ENCODE data around the gene PIP4K2B.

Gene PIP4K2B

GRCh38 chr17:38749223-38750043 lies 49.9 kb downstream of the PIP4K2B start:
- Histone ChIP-seq H3K4me3 (replicated peaks; ENCODE audit: low read depth, low read length) (peak overlapping the region; percentile 75), H3K36me3 (ENCODE audit: control insufficient read depth, insufficient read depth, low read length) (peaks cover under 1% of the 10 kb centered on the region), H3K27me3 (replicated peaks; ENCODE audit: control insufficient read depth, insufficient read depth, low read length) (no peaks in the 10 kb centered on the region; the same call in 1 of the 2 replicates)
- TF ChIP-seq CTCF (IDR thresholded peaks at IDR 0.05; ENCODE audit: insufficient read depth, low read length, poor library complexity, severe bottlenecking), result no peak
- no peak for DNase-seq (ENCODE audit: extremely low read depth, insufficient read length)

GRCh38 chr17:38748892-38749222 lies 50.5 kb downstream of the PIP4K2B start:
- H3K4me3 ChIP-seq (replicated peaks; ENCODE audit: low read depth, low read length), result peak overlapping the region; percentile 75
- no peak for DNase-seq (ENCODE audit: extremely low read depth, insufficient read length)
- no peaks in the 10 kb centered on the region; the same call in 1 of the 2 replicates for H3K27me3 ChIP-seq (replicated peaks; ENCODE audit: control insufficient read depth, insufficient read depth, low read length)
- TF ChIP-seq CTCF (IDR thresholded peaks at IDR 0.05; ENCODE audit: insufficient read depth, low read length, poor library complexity, severe bottlenecking), result no peak
- no peaks in the 10 kb centered on the region; the same call in 1 of the 2 replicates for H3K36me3 ChIP-seq (ENCODE audit: control insufficient read depth, insufficient read depth, low read length)

- H3K27me3 ChIP-seq (replicated peaks; ENCODE audit: control insufficient read depth, insufficient read depth, low read length), result no peaks in the 10 kb centered on the region; the same call in 1 of the 2 replicates
- no peaks in the 10 kb centered on the region for H3K36me3 ChIP-seq (ENCODE audit: control insufficient read depth, insufficient read depth, low read length)
- peak within 1 kb of the TSS; percentile 75 for H3K4me3 ChIP-seq (replicated peaks; ENCODE audit: low read depth, low read length)
- no peak for DNase-seq (ENCODE audit: extremely low read depth, insufficient read length)
- TF ChIP-seq CTCF (IDR thresholded peaks at IDR 0.05; ENCODE audit: insufficient read depth, low read length, poor library complexity, severe bottlenecking), result no peak
These were observed 51.0 kb downstream of the PIP4K2B start, which contains the start of gene PCGF2 for GRCh38 chr17:38748149-38748891. PCGF2 (minus strand) TSS chr17:38748336; CDS start chr17:38740402, 7,934 bp downstream.

- no peaks in the 10 kb centered on the region for H3K36me3 ChIP-seq (ENCODE audit: control insufficient read depth, insufficient read depth, low read length)
- H3K27me3 ChIP-seq (replicated peaks; ENCODE audit: control insufficient read depth, insufficient read depth, low read length), result no peaks in the 10 kb centered on the region; the same call in 1 of the 2 replicates
- no peak for DNase-seq (ENCODE audit: extremely low read depth, insufficient read length)
- TF ChIP-seq CTCF (IDR thresholded peaks at IDR 0.05; ENCODE audit: insufficient read depth, low read length, poor library complexity, severe bottlenecking), result no peak
- H3K4me3 ChIP-seq (replicated peaks; ENCODE audit: low read depth, low read length), result peak overlapping the region; percentile 75
These were observed 51.8 kb downstream of the PIP4K2B start for GRCh38 chr17:38747463-38748148.

- no peak for TF ChIP-seq CTCF (IDR thresholded peaks at IDR 0.05; ENCODE audit: insufficient read depth, low read length, poor library complexity, severe bottlenecking)
- Histone ChIP-seq H3K4me3 (replicated peaks; ENCODE audit: low read depth, low read length) (peak overlapping the region; percentile 75), H3K36me3 (ENCODE audit: control insufficient read depth, insufficient read depth, low read length) (no peaks in the 10 kb centered on the region), H3K27me3 (replicated peaks; ENCODE audit: control insufficient read depth, insufficient read depth, low read length) (no peaks in the 10 kb centered on the region; the same call in 1 of the 2 replicates)
- DNase-seq (ENCODE audit: extremely low read depth, insufficient read length), result no peak
These were observed 52.4 kb downstream of the PIP4K2B start for GRCh38 chr17:38746849-38747462.

All from GM06990 (cell line).